A549 (cell line): ENCODE measurements around the gene PARVB. TPM values are rescaled to one million over a fixed set of nuclear protein-coding genes. Genes with fewer than 3 reads are reported as not detected.

ENCODE experiments used
- ATAC-seq, 2 experiments: fragments of 200-7000 bp in 1 of 2; fragments of >200 bp in 1 of 2; cut with Nextera tagmentation in 1 of 2; cut with Tn5 transposase in 1 of 2; 3 replicates each; pipeline versions ENCODE4 v1.8.0 to v1.9.1; 2018 to 2020; ENCODE audit warnings: mild to moderate bottlenecking in 1 of 2, moderate library complexity in 1 of 2
- CTCF ChIA-PET: fragments of 300-600 bp; sonication (Branson Sonifier 250); formaldehyde crosslinking; extraction: SDS; loops from one replicate; lab custom pipeline; 2021; ENCODE audit warnings: antibody characterized with exemption, inconsistent platforms; lab: Yijun Ruan, JAX
- POLR2A ChIA-PET: fragments of 350-600 bp; formaldehyde crosslinking; extraction: SDS; loops from one replicate; lab custom pipeline; 2021; ENCODE audit warnings: antibody characterized with exemption, inconsistent platforms; lab: Yijun Ruan, JAX
- DNase-seq, 2 experiments: peaks; one replicate each; pipeline versions ENCODE4 v3.0.0 to v3.0.0-alpha.2; 2011 to 2016; ENCODE audit warnings: low read depth in 1 of 2, low spot score in 1 of 2
- FAIRE-seq: peaks from 2 replicates; lab custom pipeline; 2011; peaks lifted over from hg19 to GRCh38; lab: Jason Lieb, UNC
- H3K27ac ChIP-seq, 2 experiments: fragments of >200 bp; sonication (Bioruptor Twin); formaldehyde crosslinking; 3 replicates each; pipeline ENCODE4 v1.5.1; 2016 to 2017
- H3K4me1 ChIP-seq: fragments of >200 bp; sonication (Bioruptor Twin); formaldehyde crosslinking; 3 replicates; pipeline ENCODE4 v1.6.1; 2016
- H3K4me2 ChIP-seq: fragments of >200 bp; sonication (Bioruptor Twin); formaldehyde crosslinking; 3 replicates; pipeline ENCODE4 v1.6.1; 2016
- H3K4me3 ChIP-seq: fragments of >200 bp; sonication (Bioruptor Twin); formaldehyde crosslinking; 3 replicates; pipeline ENCODE4 v1.5.1; 2016
- H3K9me3 ChIP-seq: fragments of >200 bp; sonication (Bioruptor Twin); formaldehyde crosslinking; 3 replicates; pipeline ENCODE4 v1.6.1; 2016
- BCL3 ChIP-seq: fragments of >200 bp; sonication (Bioruptor Twin); formaldehyde crosslinking; IDR thresholded peaks from 3 replicates; pipeline ENCODE4 v1.6.1; 2016
- BHLHE40 ChIP-seq: IDR thresholded peaks from 2 replicates; pipeline ENCODE4 v1.6.1; 2012; ENCODE audit warnings: low read depth, low read length, inconsistent platforms
- CHD2 ChIP-seq: fragments of 150-350 bp; IDR thresholded peaks from 2 replicates; pipeline ENCODE4 v1.6.1; 2014; ENCODE audit warnings: low read length; ENCODE audit not compliant: partially characterized antibody
- CHD4 ChIP-seq: fragments of 200-600 bp; sonication (generic); IDR thresholded peaks from 2 replicates; pipeline ENCODE4 v1.6.1; 2016; ENCODE audit warnings: antibody characterized with exemption, mild to moderate bottlenecking, borderline replicate concordance
- CTCF ChIP-seq: fragments of >200 bp; sonication (Bioruptor Twin); formaldehyde crosslinking; IDR thresholded peaks from 3 replicates; pipeline ENCODE4 v1.5.1; 2016
- E2F6 ChIP-seq: IDR thresholded peaks from 2 replicates; pipeline ENCODE4 v1.6.1; 2012; ENCODE audit warnings: low read depth, borderline replicate concordance
- EHF ChIP-seq: fragments of 250-450 bp; sonication (Bioruptor Pico); IDR thresholded peaks from 2 replicates; pipeline ENCODE4 v1.5.0; 2020; ENCODE audit warnings: mild to moderate bottlenecking
- EP300 ChIP-seq, 2 experiments: fragments of >200 bp; sonication (Bioruptor Twin); formaldehyde crosslinking; IDR thresholded peaks; 2 replicates in 1 of 2; 3 replicates in 1 of 2; pipeline ENCODE4 v1.6.1; 2016 to 2017
- ESRRA ChIP-seq: fragments of 150-350 bp; IDR thresholded peaks from 2 replicates; pipeline ENCODE4 v1.6.1; 2014; ENCODE audit warnings: mild to moderate bottlenecking, low read length, borderline replicate concordance
- FOSL2 ChIP-seq, 2 experiments: fragments of 450-650 bp in 1 of 2; fragments of >200 bp in 1 of 2; sonication (Bioruptor Twin) in 1 of 2; formaldehyde crosslinking; IDR thresholded peaks; 2 replicates each; pipeline versions ENCODE4 v1.5.0 to v1.6.1; 2016 to 2020; ENCODE audit warnings: mild to moderate bottlenecking in 1 of 2, moderate library complexity in 1 of 2
- GATA3 ChIP-seq: IDR thresholded peaks from 2 replicates; pipeline ENCODE4 v1.6.1; 2012; ENCODE audit warnings: borderline replicate concordance
- HDAC2 ChIP-seq: fragments of 200-600 bp; sonication (generic); IDR thresholded peaks from 2 replicates; pipeline ENCODE4 v1.6.1; 2016
- HEYL ChIP-seq: fragments of 250-450 bp; sonication (Bioruptor Pico); IDR thresholded peaks from 2 replicates; pipeline ENCODE4 v1.8.0; 2021; ENCODE audit warnings: mild to moderate bottlenecking, moderate library complexity
- HOXA7 ChIP-seq: fragments of 250-450 bp; sonication (Bioruptor Pico); IDR thresholded peaks from 2 replicates; pipeline ENCODE4 v1.5.0; 2020; ENCODE audit warnings: mild to moderate bottlenecking, moderate library complexity
- HOXB5 ChIP-seq: fragments of 250-450 bp; sonication (Bioruptor Pico); IDR thresholded peaks from 2 replicates; pipeline ENCODE4 v1.5.0; 2020; ENCODE audit warnings: mild to moderate bottlenecking, moderate library complexity
- JUN ChIP-seq, 2 experiments: fragments of >200 bp; sonication (Bioruptor Twin); formaldehyde crosslinking; IDR thresholded peaks; 2 replicates in 1 of 2; 3 replicates in 1 of 2; pipeline ENCODE4 v1.6.1; 2016 to 2017
- JUNB ChIP-seq: fragments of >200 bp; sonication (Bioruptor Twin); formaldehyde crosslinking; IDR thresholded peaks from 2 replicates; pipeline ENCODE4 v1.6.1; 2016
- KDM5A ChIP-seq: fragments of 200-600 bp; sonication (generic); IDR thresholded peaks from 2 replicates; pipeline ENCODE4 v1.6.1; 2016; ENCODE audit warnings: antibody characterized with exemption, mild to moderate bottlenecking
- MAZ ChIP-seq: fragments of 150-350 bp; IDR thresholded peaks from 2 replicates; pipeline ENCODE4 v1.6.1; 2014; ENCODE audit warnings: antibody characterized with exemption, low read depth, low read length, borderline replicate concordance
- MYC ChIP-seq: IDR thresholded peaks from 2 replicates; pipeline ENCODE4 v1.6.1; 2012; ENCODE audit warnings: mild to moderate bottlenecking, inconsistent platforms, low read length, improper control_type of control experiment, borderline replicate concordance
- PBX3 ChIP-seq: IDR thresholded peaks from 2 replicates; pipeline ENCODE4 v1.6.1; 2012
- PHF8 ChIP-seq: fragments of 200-600 bp; sonication (generic); IDR thresholded peaks from 2 replicates; pipeline ENCODE4 v1.6.1; 2016; ENCODE audit warnings: low read depth, mild to moderate bottlenecking, antibody characterized with exemption, moderate library complexity, borderline replicate concordance
- POLR2A ChIP-seq: IDR thresholded peaks from 2 replicates; pipeline ENCODE4 v1.6.1; 2012; ENCODE audit warnings: mild to moderate bottlenecking, low read length
- RAD21 ChIP-seq, 2 experiments: fragments of >200 bp in 1 of 2; sonication (Bioruptor Twin) in 1 of 2; formaldehyde crosslinking in 1 of 2; IDR thresholded peaks in 1 of 2; conservative IDR thresholded peaks in 1 of 2; 2 replicates in 1 of 2; 3 replicates in 1 of 2; pipeline ENCODE4 v1.6.1; 2012 to 2018; ENCODE audit warnings: inconsistent platforms in 1 of 2
- RARB ChIP-seq: fragments of 250-450 bp; sonication (Bioruptor Pico); IDR thresholded peaks from 2 replicates; pipeline ENCODE4 v1.8.0; 2021; ENCODE audit warnings: mild to moderate bottlenecking, moderate library complexity
- RFX5 ChIP-seq: fragments of 450-650 bp; IDR thresholded peaks from 2 replicates; pipeline ENCODE4 v1.7.1; 2014; ENCODE audit warnings: antibody characterized with exemption, mild to moderate bottlenecking, moderate library complexity
- SMC3 ChIP-seq: fragments of >200 bp; sonication (Bioruptor Twin); formaldehyde crosslinking; IDR thresholded peaks from 3 replicates; pipeline ENCODE4 v1.6.1; 2018; ENCODE audit warnings: inconsistent platforms
- TFCP2L1 ChIP-seq: fragments of 250-450 bp; sonication (Bioruptor Pico); IDR thresholded peaks from 2 replicates; pipeline ENCODE4 v1.5.0; 2021; ENCODE audit warnings: mild to moderate bottlenecking
- ZC3H11A ChIP-seq: fragments of 450-650 bp; IDR thresholded peaks from 2 replicates; pipeline ENCODE4 v1.6.1; 2014; ENCODE audit warnings: antibody characterized with exemption, mild to moderate bottlenecking
- ZFP36 ChIP-seq: fragments of 450-650 bp; IDR thresholded peaks from 2 replicates; pipeline ENCODE4 v1.6.1; 2014; ENCODE audit warnings: borderline replicate concordance; ENCODE audit not compliant: partially characterized antibody
- ZSCAN20 ChIP-seq: fragments of 250-450 bp; sonication (Bioruptor Pico); IDR thresholded peaks from 2 replicates; pipeline ENCODE4 v1.8.0; 2022; ENCODE audit warnings: mild to moderate bottlenecking, moderate library complexity
- WGBS: methylation state at CpG from one replicate; pipeline ENCODE4 v1.1.6; 2017; ENCODE audit errors: missing lambda C conversion rate; 5-methylcytosine and 5-hydroxymethylcytosine counted together
- polyA plus RNA-seq, 4 experiments: library from polyadenylated mRNA; depleted of rRNA in 3 of 4; stranded (reverse); fragments of >200 nt; fragmentation: RNase III in 1 of 4; extraction: RNeasy Plus Mini Kit Qiagen cat#74134 plus additional on column Dnase treatment in 1 of 4; gene quantifications; 2 replicates in 3 of 4; 3 replicates in 1 of 4; pipeline ENCODE4 v1.2.3, GENCODE V29; 2011 to 2017

PARVB gene
- polyA plus RNA-seq, 2 of the 4 experiments (the other 2 are of a cell fraction): 28.3 to 33.5 TPM

- TF ChIP-seq PHF8 (no peak), KDM5A (no peak)
These were observed 75.6 kb downstream of the PARVB start (continued) for GRCh38 chr22:44099696-44100095.

- Histone ChIP-seq H3K4me1 (no peaks in the 10 kb centered on the region), H3K27ac (no peak overlapping the region), H3K9me3 (no peaks in the 10 kb centered on the region), H3K4me3 (no peak overlapping the region), H3K4me2 (no peak overlapping the region)
- ChIA-PET POLR2A (no interaction called here), CTCF (interaction anchor here (1.0 to 1.3 kb wide), 3 partner anchors 14 to 526 kb away, joined by 4 to 8 read pairs (median 4); no protein-coding TSS in a partner anchor)
- FAIRE-seq (no peak), ATAC-seq (no peak), DNase-seq (no peak)
- 94% methylated on average over 2 of the region's 13 CpGs for WGBS
- no peak for TF ChIP-seq EHF (CRISPR knock-in tag)
- no peak for TF ChIP-seq HOXA7 (CRISPR knock-in tag)
- TF ChIP-seq SMC3: no peak
- no peak for TF ChIP-seq RARB (CRISPR knock-in tag)
- no peak for TF ChIP-seq ESRRA
- TF ChIP-seq POLR2A: no peak
- TF ChIP-seq JUN (IDR thresholded peaks at IDR 0.05): no peak
- TF ChIP-seq RFX5: no peak
- TF ChIP-seq CHD2: no peak
- TF ChIP-seq HEYL (CRISPR knock-in tag): no peak
- TF ChIP-seq HOXB5 (CRISPR knock-in tag): no peak
- TF ChIP-seq GATA3: no peak
- TF ChIP-seq CTCF: no peak
- TF ChIP-seq ZC3H11A: no peak
- TF ChIP-seq MAZ: no peak
- TF ChIP-seq KDM5A: no peak
- TF ChIP-seq MYC: no peak
These were observed 76.3 kb downstream of the PARVB start for GRCh38 chr22:44100411-44100810.

DNA sequence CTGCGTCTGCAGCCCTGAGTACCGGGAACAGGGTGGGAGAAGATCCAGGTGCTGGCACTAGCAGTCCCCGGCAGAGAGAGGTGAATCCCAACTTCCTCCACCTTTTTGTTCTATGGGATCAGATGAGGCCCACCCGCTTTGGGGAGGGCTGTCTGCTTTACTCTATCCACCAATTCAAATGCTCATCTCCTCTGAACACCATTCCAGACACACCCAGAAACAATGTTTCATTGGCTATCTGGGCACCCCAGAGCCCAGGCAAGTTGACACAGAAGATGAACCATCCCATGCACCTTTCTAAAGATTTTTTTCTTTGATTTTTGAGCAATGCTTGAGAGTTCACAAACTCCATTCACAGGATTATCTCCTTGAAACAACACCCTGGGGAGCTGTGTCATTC, 78.0 kb downstream of the PARVB start:
- no peak for TF ChIP-seq HDAC2
- TF ChIP-seq E2F6: no peak
- no peak for TF ChIP-seq KDM5A
- no peak for TF ChIP-seq CHD4
- no peak for TF ChIP-seq ZSCAN20 (CRISPR knock-in tag)
- no peak for TF ChIP-seq HOXA7 (CRISPR knock-in tag)
- TF ChIP-seq MYC: no peak
- no peak for TF ChIP-seq BHLHE40
- TF ChIP-seq TFCP2L1 (CRISPR knock-in tag): no peak
- TF ChIP-seq EP300 (IDR thresholded peaks at IDR 0.05): no peak
- no peak for TF ChIP-seq RAD21 (conservative IDR thresholded peaks at IDR 0.05 in 1 of 2, IDR thresholded peaks at IDR 0.05 in 1 of 2)
- TF ChIP-seq PBX3: no peak
- TF ChIP-seq BCL3: no peak
- TF ChIP-seq JUN (IDR thresholded peaks at IDR 0.05): no peak
- TF ChIP-seq FOSL2 (IDR thresholded peaks at IDR 0.05): no peak
- no peak for TF ChIP-seq FOSL2 (CRISPR knock-in tag; IDR thresholded peaks at IDR 0.05)
- TF ChIP-seq RARB (CRISPR knock-in tag): no peak
- TF ChIP-seq ZFP36: no peak
- TF ChIP-seq JUNB: no peak
- no peak overlapping the region for H3K4me3 ChIP-seq
- H3K4me1 ChIP-seq: no peaks in the 10 kb centered on the region
- no peak for FAIRE-seq
- no peak overlapping the region for H3K4me2 ChIP-seq
- 98% methylated on average over 4 of the region's 4 CpGs for WGBS
- ChIA-PET CTCF (no interaction called here), POLR2A (no interaction called here)
- no peak overlapping the region for H3K27ac ChIP-seq
- DNase-seq: no peak
- no peaks in the 10 kb centered on the region for H3K9me3 ChIP-seq
- no peak for ATAC-seq
